AG09309 (cell line): ENCODE data around the gene INSYN2B.
"Not testable (repeated sequence)": the region's sequence is repeated elsewhere in the genome, so short reads cannot be mapped to it uniquely, and the experiment has no call there.

ENCODE experiments used
- DNase-seq: peaks from one replicate; pipeline ENCODE4 v3.0.0-alpha.2; 2010; ENCODE audit warnings: low read depth
- H3K4me3 ChIP-seq: 2 replicates; pipeline ENCODE4 v1.5.1; 2011; ENCODE audit warnings: mild to moderate bottlenecking, low read depth, low read length, moderate library complexity; ENCODE audit not compliant: control insufficient read depth
- TF ChIP-seq, protein P1 (sequence below): IDR thresholded peaks from 2 replicates; pipeline ENCODE4 v1.5.1; 2011; ENCODE audit warnings: mild to moderate bottlenecking, low read depth, low read length, inconsistent platforms; ENCODE audit not compliant: insufficient read depth, control insufficient read depth; ENCODE audit errors: missing control alignments

Gene INSYN2B

DNA sequence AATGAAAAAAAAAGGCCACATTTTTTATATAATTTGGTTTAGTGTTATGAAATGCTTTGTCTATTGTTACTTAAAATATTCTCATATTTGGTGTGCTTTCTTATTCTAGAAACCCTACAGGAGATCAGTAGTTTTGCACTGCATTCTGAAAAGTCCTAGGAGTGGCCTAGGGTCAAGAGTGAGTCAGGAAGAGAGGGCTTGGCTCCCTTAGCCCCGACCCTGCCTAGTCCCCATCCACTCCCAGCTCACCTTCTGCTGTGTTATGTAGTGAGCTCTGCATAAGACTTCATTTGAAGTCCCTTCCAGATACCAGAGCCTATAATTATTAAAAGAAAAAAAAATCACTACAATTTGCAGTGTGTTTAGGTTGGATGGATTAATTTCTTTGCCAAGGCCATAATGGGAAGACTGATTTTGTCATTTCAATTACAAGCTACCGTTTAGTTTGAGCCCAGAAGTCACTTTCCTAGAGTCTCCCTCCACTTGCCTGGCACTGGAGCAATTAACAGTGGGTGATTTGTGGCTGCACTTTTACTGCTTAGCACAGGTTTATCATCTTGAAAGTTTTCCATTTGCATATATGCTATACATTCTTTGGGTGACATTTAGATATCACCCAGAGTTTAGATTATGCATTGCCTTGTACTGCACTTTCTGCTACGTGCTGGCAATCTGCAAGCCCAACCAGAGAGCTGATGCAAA lies 143.3 kb downstream of the INSYN2B start:
- TF ChIP-seq, protein P1, sequence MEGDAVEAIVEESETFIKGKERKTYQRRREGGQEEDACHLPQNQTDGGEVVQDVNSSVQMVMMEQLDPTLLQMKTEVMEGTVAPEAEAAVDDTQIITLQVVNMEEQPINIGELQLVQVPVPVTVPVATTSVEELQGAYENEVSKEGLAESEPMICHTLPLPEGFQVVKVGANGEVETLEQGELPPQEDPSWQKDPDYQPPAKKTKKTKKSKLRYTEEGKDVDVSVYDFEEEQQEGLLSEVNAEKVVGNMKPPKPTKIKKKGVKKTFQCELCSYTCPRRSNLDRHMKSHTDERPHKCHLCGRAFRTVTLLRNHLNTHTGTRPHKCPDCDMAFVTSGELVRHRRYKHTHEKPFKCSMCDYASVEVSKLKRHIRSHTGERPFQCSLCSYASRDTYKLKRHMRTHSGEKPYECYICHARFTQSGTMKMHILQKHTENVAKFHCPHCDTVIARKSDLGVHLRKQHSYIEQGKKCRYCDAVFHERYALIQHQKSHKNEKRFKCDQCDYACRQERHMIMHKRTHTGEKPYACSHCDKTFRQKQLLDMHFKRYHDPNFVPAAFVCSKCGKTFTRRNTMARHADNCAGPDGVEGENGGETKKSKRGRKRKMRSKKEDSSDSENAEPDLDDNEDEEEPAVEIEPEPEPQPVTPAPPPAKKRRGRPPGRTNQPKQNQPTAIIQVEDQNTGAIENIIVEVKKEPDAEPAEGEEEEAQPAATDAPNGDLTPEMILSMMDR, result no peak

DNA sequence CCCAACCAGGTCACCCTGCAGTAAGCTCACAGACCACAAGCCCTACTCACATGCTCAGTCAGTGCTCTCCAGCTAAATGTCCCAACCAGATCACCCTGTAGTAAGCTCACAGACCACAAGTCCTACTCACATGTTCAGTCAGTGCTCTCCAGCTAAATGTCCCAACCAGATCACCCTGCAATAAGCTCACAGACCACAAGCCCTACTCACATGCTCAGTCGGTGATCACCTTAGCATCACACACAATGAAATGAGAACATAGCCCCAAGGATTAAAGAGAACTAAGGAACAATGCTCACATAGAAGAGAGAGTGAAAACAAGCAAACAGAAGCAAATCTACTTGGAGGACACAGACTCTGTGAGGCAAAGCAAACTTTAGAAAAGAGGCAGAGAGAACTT lies 145.8 kb downstream of the INSYN2B start:
- not testable (repeated sequence) for DNase-seq, H3K4me3 ChIP-seq

More for the DNA sequence above, 143.3 kb downstream of the INSYN2B start:
- no peak for DNase-seq
- no peak overlapping the region for H3K4me3 ChIP-seq

DNA sequence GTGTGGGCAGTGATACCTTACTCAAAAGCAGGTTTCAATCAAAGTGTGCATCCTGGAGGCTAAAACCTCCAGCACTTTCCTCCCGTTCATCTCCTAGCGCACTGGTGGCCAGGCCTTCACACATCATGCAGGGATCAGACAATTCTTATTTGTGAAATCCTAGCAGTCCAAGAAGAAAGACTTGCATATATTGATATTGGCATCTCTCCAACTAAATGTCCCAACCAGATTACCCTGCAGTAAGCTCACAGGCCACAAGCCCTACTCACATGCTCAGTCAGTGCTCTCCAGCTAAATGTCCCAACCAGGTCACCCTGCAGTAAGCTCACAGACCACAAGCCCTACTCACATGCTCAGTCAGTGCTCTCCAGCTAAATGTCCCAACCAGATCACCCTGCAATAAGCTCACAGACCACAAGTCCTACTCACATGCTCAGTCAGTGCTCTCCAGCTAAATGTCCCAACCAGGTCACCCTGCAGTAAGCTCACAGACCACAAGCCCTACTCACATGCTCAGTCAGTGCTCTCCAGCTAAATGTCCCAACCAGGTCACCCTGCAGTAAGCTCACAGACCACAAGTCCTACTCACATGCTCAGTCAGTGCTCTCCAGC lies 146.5 kb downstream of the INSYN2B start:
- peak; percentile 11 for DNase-seq
- H3K4me3 ChIP-seq, result not testable (repeated sequence)

DNA sequence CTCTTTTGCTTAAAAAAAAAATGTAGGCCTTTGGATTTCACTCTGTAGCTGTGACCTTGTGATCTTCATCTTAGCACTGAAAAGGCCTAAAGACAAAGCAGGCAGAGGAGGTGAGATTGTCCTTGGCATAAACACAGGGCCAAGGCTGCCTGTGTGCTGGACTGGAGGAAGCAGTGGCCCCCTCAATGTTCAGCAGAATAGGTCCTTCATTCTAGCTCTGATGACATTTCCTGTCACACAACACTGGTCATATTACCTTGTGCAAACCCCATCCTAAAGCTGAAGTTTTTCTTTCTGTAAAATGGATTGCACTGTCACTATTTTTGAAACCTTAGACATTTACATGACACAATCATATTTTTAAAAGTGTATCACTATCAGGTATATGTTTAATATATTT lies 147.4 kb downstream of the INSYN2B start:
- no peak overlapping the region for H3K4me3 ChIP-seq
- TF ChIP-seq, protein P1, result no peak
- DNase-seq, result no peak

DNA sequence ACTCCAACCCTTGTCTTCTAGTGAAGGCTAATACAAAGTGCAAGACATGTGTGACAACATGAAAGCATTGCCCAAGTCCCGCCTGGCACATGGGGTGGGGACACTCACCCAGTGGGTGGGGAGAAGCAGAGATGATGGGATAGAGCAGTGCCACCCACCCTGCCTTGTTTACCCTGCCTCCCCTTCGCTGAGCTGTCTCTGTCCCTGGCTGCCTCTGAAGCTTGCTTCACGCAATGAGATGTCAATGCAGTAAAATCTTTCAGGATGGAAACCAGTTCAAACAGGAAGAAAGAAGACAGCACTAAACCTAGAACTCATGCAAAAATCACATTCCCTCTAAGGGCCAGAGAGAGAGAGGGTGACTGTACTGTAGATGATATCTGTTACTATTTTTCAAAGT lies 148.0 kb downstream of the INSYN2B start:
- no peak overlapping the region for H3K4me3 ChIP-seq
- TF ChIP-seq, protein P1, result no peak
- no peak for DNase-seq

DNA sequence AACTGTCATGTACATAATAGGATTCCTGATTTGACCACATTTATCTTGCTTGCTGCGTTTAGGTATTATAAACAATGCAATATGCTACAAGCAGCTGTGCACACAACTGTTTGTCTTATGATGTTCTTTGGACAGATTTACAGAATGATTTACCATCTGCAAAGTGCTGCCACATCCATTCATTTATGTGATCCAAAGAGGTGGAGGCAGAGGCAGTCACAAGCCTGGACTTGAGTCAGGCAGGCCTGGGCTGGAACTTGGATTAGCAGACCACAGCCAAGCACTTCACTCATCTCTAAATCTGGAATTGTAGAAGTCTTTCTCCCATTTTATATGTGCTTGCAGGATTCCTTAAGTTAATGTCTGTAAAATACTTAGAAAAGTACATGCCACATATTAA lies 149.0 kb downstream of the INSYN2B start:
- DNase-seq, result no peak

DNA sequence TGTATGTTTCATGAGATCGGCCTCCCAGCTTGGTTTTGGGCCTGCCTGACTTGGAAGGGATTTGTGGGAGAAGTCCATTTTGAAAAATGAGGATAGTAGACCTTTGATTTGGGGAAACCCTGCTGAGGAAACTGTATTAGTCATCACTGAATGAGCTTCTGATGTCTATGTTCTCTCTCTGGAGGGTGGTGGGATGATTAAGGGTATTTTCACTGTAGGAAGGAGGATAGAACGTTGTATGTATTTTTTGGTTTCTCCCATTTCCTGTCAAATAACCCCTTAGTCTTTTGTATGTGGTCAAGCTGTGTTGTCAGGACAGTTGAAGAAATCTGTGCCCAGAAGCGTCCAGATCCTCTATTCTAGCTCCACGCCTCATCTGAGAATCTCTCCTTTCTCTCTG lies 151.9 kb downstream of the INSYN2B start:
- DNase-seq, result no peak
- H3K4me3 ChIP-seq, result no peak overlapping the region
- TF ChIP-seq, protein P1, result no peak

More for the DNA sequence above, 149.0 kb downstream of the INSYN2B start:
- TF ChIP-seq, protein P1, result no peak
- H3K4me3 ChIP-seq, result no peak overlapping the region
